ENCODE results near the gene CLCN5.

- no peak for TF ChIP-seq POLR2AphosphoS5 (IDR thresholded peaks at IDR 0.05; ENCODE audit: low read depth, low read length)
- no peak for TF ChIP-seq POLR2A (IDR thresholded peaks at IDR 0.05; ENCODE audit: low read depth, low read length)
- no peak for TF ChIP-seq TAF1 (IDR thresholded peaks at IDR 0.05; ENCODE audit: low read depth, low read length)
- no peak for TF ChIP-seq SPI1 (IDR thresholded peaks at IDR 0.05; ENCODE audit: low read depth, low read length)
- no peak for TF ChIP-seq POU2F2 (IDR thresholded peaks at IDR 0.05; ENCODE audit: low read depth, low read length)
These were observed 12.3 kb downstream of the CLCN5 start for GRCh38 chrX:49934729-49935128.
